ENCODE results near the gene PCK2. TPM values are rescaled to one million over a fixed set of nuclear protein-coding genes. Genes with fewer than 3 reads are reported as not detected.

The PCK2 gene
- total and polyA plus RNA-seq, 2 of the 13 experiments (the other 11 are each of a cell fraction or from before 2014, with no cell fraction given): 129 to 272 TPM

DNA sequence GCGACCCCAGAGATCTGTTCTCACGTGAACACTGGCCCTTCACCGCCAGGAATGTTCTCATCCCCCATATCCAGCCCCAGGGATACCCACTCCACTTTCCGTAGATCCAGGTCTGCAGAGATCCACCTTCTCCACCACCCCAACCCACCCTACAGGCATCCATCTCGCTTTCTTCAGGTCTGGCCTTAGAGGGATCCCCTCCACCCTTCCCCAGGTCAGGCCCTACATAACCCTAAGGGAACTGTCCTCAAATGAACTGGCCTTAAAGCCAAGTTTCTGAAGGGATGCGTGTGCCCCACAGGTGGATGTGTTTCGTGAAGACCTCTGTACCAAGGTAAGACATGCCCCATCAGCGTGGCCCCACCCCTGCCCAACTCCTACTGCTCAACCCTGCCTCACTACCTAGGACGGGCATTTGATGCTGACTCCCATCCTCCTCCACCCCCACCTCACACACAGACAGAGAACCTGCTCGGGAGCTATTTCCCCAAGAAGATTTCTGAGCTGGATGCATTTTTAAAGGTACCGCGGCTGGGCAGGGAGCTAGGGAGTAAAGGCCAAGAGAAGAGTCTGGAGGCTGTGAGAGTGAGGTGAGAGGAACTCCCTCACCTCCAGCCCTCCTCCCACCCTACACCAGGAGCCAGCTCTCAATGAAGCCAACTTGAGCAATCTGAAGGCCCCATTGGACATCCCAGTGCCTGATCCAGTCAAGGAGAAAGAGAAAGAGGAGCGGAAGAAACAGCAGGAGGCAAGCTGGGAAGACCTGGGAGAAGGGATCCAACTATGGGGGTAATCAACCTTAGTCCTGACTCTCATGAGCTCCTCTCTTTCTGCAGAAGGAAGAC is 42.8 kb downstream of the PCK2 start (continued):
- TF ChIP-seq, protein P1, sequence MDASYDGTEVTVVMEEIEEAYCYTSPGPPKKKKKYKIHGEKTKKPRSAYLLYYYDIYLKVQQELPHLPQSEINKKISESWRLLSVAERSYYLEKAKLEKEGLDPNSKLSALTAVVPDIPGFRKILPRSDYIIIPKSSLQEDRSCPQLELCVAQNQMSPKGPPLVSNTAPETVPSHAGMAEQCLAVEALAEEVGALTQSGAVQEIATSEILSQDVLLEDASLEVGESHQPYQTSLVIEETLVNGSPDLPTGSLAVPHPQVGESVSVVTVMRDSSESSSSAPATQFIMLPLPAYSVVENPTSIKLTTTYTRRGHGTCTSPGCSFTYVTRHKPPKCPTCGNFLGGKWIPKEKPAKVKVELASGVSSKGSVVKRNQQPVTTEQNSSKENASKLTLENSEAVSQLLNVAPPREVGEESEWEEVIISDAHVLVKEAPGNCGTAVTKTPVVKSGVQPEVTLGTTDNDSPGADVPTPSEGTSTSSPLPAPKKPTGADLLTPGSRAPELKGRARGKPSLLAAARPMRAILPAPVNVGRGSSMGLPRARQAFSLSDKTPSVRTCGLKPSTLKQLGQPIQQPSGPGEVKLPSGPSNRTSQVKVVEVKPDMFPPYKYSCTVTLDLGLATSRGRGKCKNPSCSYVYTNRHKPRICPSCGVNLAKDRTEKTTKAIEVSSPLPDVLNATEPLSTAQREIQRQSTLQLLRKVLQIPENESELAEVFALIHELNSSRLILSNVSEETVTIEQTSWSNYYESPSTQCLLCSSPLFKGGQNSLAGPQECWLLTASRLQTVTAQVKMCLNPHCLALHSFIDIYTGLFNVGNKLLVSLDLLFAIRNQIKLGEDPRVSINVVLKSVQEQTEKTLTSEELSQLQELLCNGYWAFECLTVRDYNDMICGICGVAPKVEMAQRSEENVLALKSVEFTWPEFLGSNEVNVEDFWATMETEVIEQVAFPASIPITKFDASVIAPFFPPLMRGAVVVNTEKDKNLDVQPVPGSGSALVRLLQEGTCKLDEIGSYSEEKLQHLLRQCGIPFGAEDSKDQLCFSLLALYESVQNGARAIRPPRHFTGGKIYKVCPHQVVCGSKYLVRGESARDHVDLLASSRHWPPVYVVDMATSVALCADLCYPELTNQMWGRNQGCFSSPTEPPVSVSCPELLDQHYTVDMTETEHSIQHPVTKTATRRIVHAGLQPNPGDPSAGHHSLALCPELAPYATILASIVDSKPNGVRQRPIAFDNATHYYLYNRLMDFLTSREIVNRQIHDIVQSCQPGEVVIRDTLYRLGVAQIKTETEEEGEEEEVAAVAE (CRISPR knock-in tag; IDR thresholded peaks at IDR 0.05; ENCODE audit: borderline replicate concordance): peak; percentile 59; the same call in 1 of the 2 replicates
- TF ChIP-seq, protein P2, sequence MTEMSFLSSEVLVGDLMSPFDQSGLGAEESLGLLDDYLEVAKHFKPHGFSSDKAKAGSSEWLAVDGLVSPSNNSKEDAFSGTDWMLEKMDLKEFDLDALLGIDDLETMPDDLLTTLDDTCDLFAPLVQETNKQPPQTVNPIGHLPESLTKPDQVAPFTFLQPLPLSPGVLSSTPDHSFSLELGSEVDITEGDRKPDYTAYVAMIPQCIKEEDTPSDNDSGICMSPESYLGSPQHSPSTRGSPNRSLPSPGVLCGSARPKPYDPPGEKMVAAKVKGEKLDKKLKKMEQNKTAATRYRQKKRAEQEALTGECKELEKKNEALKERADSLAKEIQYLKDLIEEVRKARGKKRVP (CRISPR knock-in tag; IDR thresholded peaks at IDR 0.05): no peak
- TF ChIP-seq JUN (CRISPR knock-in tag; IDR thresholded peaks at IDR 0.05) (0 out of 2 replicates have a peak, but pooled peaks have one; percentile 21), ZBTB21 (CRISPR knock-in tag; IDR thresholded peaks at IDR 0.05) (0 out of 2 replicates have a peak, but pooled peaks have one; percentile 14), GZF1 (CRISPR knock-in tag; IDR thresholded peaks at IDR 0.05) (no peak), BORCS8-MEF2B (CRISPR knock-in tag; IDR thresholded peaks at IDR 0.05) (peak; percentile 61), ZC3H13 (CRISPR knock-in tag; IDR thresholded peaks at IDR 0.05) (no peak), MIER3 (CRISPR knock-in tag; IDR thresholded peaks at IDR 0.05; ENCODE audit: borderline replicate concordance) (peak; percentile 40; the same call in 1 of the 2 replicates), ZNF577 (CRISPR knock-in tag; IDR thresholded peaks at IDR 0.05; ENCODE audit: borderline replicate concordance, low read depth) (0 out of 2 replicates have a peak, but pooled peaks have one; percentile 12), HNRNPH1 (optimal IDR thresholded peaks at IDR 0.05; ENCODE audit: low read depth, low read length) (peak; percentile 6), HOXD1 (CRISPR knock-in tag; IDR thresholded peaks at IDR 0.05) (0 out of 2 replicates have a peak, but pooled peaks have one; percentile 46), JDP2 (CRISPR knock-in tag; IDR thresholded peaks at IDR 0.05; ENCODE audit: borderline replicate concordance) (no peak)
- TF ChIP-seq, protein P3, sequence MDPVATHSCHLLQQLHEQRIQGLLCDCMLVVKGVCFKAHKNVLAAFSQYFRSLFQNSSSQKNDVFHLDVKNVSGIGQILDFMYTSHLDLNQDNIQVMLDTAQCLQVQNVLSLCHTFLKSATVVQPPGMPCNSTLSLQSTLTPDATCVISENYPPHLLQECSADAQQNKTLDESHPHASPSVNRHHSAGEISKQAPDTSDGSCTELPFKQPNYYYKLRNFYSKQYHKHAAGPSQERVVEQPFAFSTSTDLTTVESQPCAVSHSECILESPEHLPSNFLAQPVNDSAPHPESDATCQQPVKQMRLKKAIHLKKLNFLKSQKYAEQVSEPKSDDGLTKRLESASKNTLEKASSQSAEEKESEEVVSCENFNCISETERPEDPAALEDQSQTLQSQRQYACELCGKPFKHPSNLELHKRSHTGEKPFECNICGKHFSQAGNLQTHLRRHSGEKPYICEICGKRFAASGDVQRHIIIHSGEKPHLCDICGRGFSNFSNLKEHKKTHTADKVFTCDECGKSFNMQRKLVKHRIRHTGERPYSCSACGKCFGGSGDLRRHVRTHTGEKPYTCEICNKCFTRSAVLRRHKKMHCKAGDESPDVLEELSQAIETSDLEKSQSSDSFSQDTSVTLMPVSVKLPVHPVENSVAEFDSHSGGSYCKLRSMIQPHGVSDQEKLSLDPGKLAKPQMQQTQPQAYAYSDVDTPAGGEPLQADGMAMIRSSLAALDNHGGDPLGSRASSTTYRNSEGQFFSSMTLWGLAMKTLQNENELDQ (CRISPR knock-in tag; IDR thresholded peaks at IDR 0.05; ENCODE audit: borderline replicate concordance): no peak
- TF ChIP-seq, protein P4, sequence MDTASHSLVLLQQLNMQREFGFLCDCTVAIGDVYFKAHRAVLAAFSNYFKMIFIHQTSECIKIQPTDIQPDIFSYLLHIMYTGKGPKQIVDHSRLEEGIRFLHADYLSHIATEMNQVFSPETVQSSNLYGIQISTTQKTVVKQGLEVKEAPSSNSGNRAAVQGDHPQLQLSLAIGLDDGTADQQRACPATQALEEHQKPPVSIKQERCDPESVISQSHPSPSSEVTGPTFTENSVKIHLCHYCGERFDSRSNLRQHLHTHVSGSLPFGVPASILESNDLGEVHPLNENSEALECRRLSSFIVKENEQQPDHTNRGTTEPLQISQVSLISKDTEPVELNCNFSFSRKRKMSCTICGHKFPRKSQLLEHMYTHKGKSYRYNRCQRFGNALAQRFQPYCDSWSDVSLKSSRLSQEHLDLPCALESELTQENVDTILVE (CRISPR knock-in tag; IDR thresholded peaks at IDR 0.05): 0 out of 2 replicates have a peak, but pooled peaks have one; percentile 20
- TF ChIP-seq, protein P5, sequence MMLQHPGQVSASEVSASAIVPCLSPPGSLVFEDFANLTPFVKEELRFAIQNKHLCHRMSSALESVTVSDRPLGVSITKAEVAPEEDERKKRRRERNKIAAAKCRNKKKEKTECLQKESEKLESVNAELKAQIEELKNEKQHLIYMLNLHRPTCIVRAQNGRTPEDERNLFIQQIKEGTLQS (CRISPR knock-in tag; IDR thresholded peaks at IDR 0.05): 0 out of 2 replicates have a peak, but pooled peaks have one; percentile 6
